Calu3 (cell line): Measurements from ENCODE around the gene DIS3L2. TPM values are rescaled to one million over a fixed set of nuclear protein-coding genes. Genes with fewer than 3 reads are reported as not detected.
A peak's percentile ranks its signal among the peaks of the same experiment; 100 is the strongest.
"Not testable (repeated sequence)": the region's sequence is repeated elsewhere in the genome, so short reads cannot be mapped to it uniquely, and the experiment has no call there.

ENCODE experiments used
- BruUV-seq: library from RNA; stranded (reverse); fragments of 400-500 nt; replicated peaks from 2 replicates; lab custom pipeline; 2021; lab: Mats Ljungman, UMichigan
- CTCF ChIA-PET: fragments of 300-600 bp; sonication (Branson Sonifier 250); formaldehyde crosslinking; loops from one replicate; lab custom pipeline; 2022; ENCODE audit warnings: antibody characterized with exemption; lab: Charles Lee
- DNase-seq: peaks from one replicate; pipeline ENCODE4 v3.0.0; 2022
- H3K27ac Mint-ChIP-seq: one replicate; pipeline ENCODE4 v1.8.0; 2022; ENCODE audit warnings: mixed read lengths; ENCODE audit not compliant: unreplicated experiment
- H3K27me3 Mint-ChIP-seq: one replicate; pipeline ENCODE4 v1.8.0; 2022; ENCODE audit warnings: mixed read lengths; ENCODE audit not compliant: unreplicated experiment
- H3K36me3 Mint-ChIP-seq: one replicate; pipeline ENCODE4 v1.8.0; 2022; ENCODE audit warnings: mild to moderate bottlenecking, moderate library complexity, mixed read lengths; ENCODE audit not compliant: insufficient read depth, unreplicated experiment
- H3K4me1 Mint-ChIP-seq: one replicate; pipeline ENCODE4 v1.8.0; 2022; ENCODE audit warnings: mild to moderate bottlenecking, low read depth, mixed read lengths; ENCODE audit not compliant: unreplicated experiment
- H3K4me3 Mint-ChIP-seq: one replicate; pipeline ENCODE4 v1.8.0; 2022; ENCODE audit warnings: mild to moderate bottlenecking, low read depth, moderate library complexity, mixed read lengths; ENCODE audit not compliant: unreplicated experiment
- H3K9me3 Mint-ChIP-seq: one replicate; pipeline ENCODE4 v1.8.0; 2022; ENCODE audit warnings: low read depth, mixed read lengths; ENCODE audit not compliant: unreplicated experiment
- intact Hi-C: fragments of 100-400 bp; cut with micrococcal nuclease; formaldehyde crosslinking; loops from one replicate; pipeline ENCODE4 v1.10.0; 2022; ENCODE audit not compliant: unreplicated experiment
- total RNA-seq: library from RNA; stranded (reverse); gene quantifications from 2 replicates; pipeline ENCODE4 v1.2.3, GENCODE V29; 2022
- TF ChIP-seq, protein P1 (sequence below): fragments of 200-600 bp; IDR thresholded peaks from one replicate; pipeline ENCODE4 v1.8.0; 2022; ENCODE audit warnings: antibody characterized with exemption; ENCODE audit not compliant: unreplicated experiment

DIS3L2 gene
- total RNA-seq, 1 experiment from 2014 or later, result 46.0 TPM

DNA sequence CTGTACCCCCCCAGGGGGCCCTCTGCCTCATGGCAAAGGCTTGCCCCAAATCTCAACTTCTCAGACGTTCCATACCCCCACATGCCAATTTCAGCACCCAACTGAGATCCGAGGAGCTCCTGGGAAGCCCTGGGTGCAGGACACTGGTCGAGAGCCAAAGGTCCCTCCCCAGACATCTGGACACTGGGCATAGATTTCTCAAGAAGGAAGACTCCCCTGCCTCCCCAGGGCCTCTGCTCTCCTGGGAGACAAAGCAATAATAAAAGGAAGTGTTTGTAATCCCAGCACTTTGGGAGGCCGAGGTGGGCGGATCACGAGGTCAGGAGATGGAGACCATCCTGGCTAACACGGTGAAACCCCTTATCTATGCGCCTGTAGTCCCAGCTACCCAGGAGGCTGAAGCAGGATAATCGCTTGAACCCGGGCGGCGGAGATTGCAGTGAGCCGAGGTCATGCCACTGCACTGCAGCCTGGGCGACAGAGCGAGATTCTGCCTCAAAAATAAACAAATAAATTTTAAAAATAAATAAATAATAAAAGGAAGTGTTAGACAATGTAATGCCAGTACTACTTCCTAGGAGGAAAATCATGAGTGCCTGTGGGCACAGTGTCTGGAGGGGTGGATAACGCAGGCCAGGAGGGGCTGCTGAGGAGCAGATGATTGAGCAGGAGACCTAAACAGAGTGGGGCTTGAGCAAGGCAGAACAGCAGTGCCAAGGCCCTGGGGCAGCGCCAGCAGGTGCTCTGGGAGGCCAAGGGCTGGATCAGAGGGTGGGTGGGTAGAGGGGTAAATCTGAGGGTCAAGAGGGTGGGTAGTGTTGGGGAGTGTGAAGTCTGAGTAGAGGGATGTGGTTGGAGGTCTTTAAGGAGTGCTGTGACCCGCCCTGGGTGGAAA lies 421.1 kb downstream of the DIS3L2 start:
- peaks cover 27% of the 10 kb centered on the region for H3K27me3 Mint-ChIP-seq
- CTCF ChIA-PET, result no interaction called here

GRCh38 chr2:232384466-232384865 lies 423.0 kb downstream of the DIS3L2 start:
- BruUV-seq, result no TSS peak
- no peak for DNase-seq
- TF ChIP-seq, protein P1, sequence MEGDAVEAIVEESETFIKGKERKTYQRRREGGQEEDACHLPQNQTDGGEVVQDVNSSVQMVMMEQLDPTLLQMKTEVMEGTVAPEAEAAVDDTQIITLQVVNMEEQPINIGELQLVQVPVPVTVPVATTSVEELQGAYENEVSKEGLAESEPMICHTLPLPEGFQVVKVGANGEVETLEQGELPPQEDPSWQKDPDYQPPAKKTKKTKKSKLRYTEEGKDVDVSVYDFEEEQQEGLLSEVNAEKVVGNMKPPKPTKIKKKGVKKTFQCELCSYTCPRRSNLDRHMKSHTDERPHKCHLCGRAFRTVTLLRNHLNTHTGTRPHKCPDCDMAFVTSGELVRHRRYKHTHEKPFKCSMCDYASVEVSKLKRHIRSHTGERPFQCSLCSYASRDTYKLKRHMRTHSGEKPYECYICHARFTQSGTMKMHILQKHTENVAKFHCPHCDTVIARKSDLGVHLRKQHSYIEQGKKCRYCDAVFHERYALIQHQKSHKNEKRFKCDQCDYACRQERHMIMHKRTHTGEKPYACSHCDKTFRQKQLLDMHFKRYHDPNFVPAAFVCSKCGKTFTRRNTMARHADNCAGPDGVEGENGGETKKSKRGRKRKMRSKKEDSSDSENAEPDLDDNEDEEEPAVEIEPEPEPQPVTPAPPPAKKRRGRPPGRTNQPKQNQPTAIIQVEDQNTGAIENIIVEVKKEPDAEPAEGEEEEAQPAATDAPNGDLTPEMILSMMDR, result no peak
- no peak overlapping the region for H3K4me3 Mint-ChIP-seq
- H3K9me3 Mint-ChIP-seq, result no peaks in the 10 kb centered on the region
- peaks cover 36% of the 10 kb centered on the region for H3K27me3 Mint-ChIP-seq
- CTCF ChIA-PET, result interaction anchor here (0.7 kb wide), 1 partner anchor 459 kb away, joined by 8 read pairs; no protein-coding TSS in a partner anchor
- H3K4me1 Mint-ChIP-seq, result peaks cover 20% of the 10 kb centered on the region
- no peak overlapping the region for H3K27ac Mint-ChIP-seq
- H3K36me3 Mint-ChIP-seq, result no peaks in the 10 kb centered on the region
- intact Hi-C loops, result no loop called here

More for the DNA sequence above, 421.1 kb downstream of the DIS3L2 start:
- Mint-ChIP-seq H3K36me3 (no peaks in the 10 kb centered on the region), H3K27ac (no peak overlapping the region), H3K9me3 (no peaks in the 10 kb centered on the region), H3K4me3 (no peak overlapping the region), H3K4me1 (peaks cover 20% of the 10 kb centered on the region)
- BruUV-seq, result no TSS peak
- DNase-seq, result no peak
- TF ChIP-seq, protein P1, result no peak
- intact Hi-C loops, result no loop called here

GRCh38 chr2:232385058-232385457 lies 423.5 kb downstream of the DIS3L2 start:
- intact Hi-C loops, result not testable (repeated sequence)
- CTCF ChIA-PET, result interaction anchor here (0.7 to 1.6 kb wide), 2 partner anchors 19 to 460 kb away, joined by 4 to 8 read pairs; no protein-coding TSS in a partner anchor

GRCh38 chr2:232385660-232386489 lies 424.4 kb downstream of the DIS3L2 start:
- TF ChIP-seq, protein P1, result no peak
- intact Hi-C loops, result no loop called here
- Mint-ChIP-seq H3K9me3 (no peaks in the 10 kb centered on the region), H3K27me3 (peaks cover 50% of the 10 kb centered on the region), H3K4me3 (peak overlapping the region; percentile 61), H3K27ac (peak overlapping the region; percentile 38), H3K4me1 (peaks cover 20% of the 10 kb centered on the region), H3K36me3 (no peaks in the 10 kb centered on the region)
- peak; percentile 64 for DNase-seq
- CTCF ChIA-PET, result interaction anchor here (0.9 to 1.6 kb wide), 2 partner anchors 20 to 54 kb away, joined by 3 to 4 read pairs; no protein-coding TSS in a partner anchor
- BruUV-seq, result no TSS peak

More at GRCh38 chr2:232385058-232385457, 423.5 kb downstream of the DIS3L2 start:
- H3K27ac Mint-ChIP-seq, DNase-seq, H3K4me3 Mint-ChIP-seq, H3K36me3 Mint-ChIP-seq, BruUV-seq, H3K9me3 Mint-ChIP-seq: not testable (repeated sequence)
- Mint-ChIP-seq H3K4me1 (peaks cover 20% of the 10 kb centered on the region), H3K27me3 (peaks cover 42% of the 10 kb centered on the region)
